Left cardiac atrium (tissue), 4 donors: Measurements from ENCODE around the gene NEAT1. TPM values are rescaled to one million over a fixed set of nuclear protein-coding genes. Genes with fewer than 3 reads are reported as not detected.

Source experiments
- ATAC-seq, 2 donors: fragments of 200-7000 bp; cut with Tn5 transposase; one replicate each; pipeline ENCODE4 v1.9.1; 2020; ENCODE audit warnings: mild to moderate bottlenecking in 2 of 2, moderate library complexity in 2 of 2
- DNase-seq: peaks from one replicate; pipeline ENCODE4 v3.0.0-alpha.2; 2020
- intact Hi-C, 2 donors: fragments of 100-400 bp; cut with DNase I; formaldehyde crosslinking; loops; one replicate each; pipeline versions ENCODE4 v1.14.1 to v1.15.1; 2022 to 2023
- total RNA-seq, 2 donors: library from RNA; stranded (reverse); fragmentation: NEBNext Ultra II Directional; extraction: Animal tissue kit (Norgen Biotek cat#: 25700); gene quantifications; one replicate each; pipeline ENCODE4 v1.2.1, GENCODE V29; 2021
- donor health status: DM: no; HTN: yes; CAD: no.
- donor health status: DM: no; HTN: yes; CAD: no; lungs with severe emphysema.
- donor health status: DM: yes; HTN: yes; CAD: no.
- donor health status: Dilated cardiomyopathy.

Gene NEAT1
- total RNA-seq, 2 donors from 2014 or later: 405 to 657 TPM

GRCh38 chr11:65386307-65387140 is 36.1 kb upstream of the NEAT1 start, which contains the start of gene FRMD8:
TSS of gene FRMD8 (plus strand) at chr11:65386637. CDS start at chr11:65387037, 400 bp downstream.
- peak; percentile 95 for DNase-seq
- ATAC-seq: peak; percentile 69 to 78
- intact Hi-C loops: no loop called here

GRCh38 chr11:65388731-65389130 is 33.9 kb upstream of the NEAT1 start:
- no peak for ATAC-seq
- intact Hi-C loops: no loop called here
- DNase-seq: no peak

- DNase-seq (no peak), ATAC-seq (no peak)
- intact Hi-C loops: no loop called here
Measured at GRCh38 chr11:65389294-65389980, 33.2 kb upstream of the NEAT1 start.

- DNase-seq: no peak
- peak in 1 of 2 donors; percentile 23 for ATAC-seq
- intact Hi-C loops: no loop called here
Measured at GRCh38 chr11:65390099-65390941, 32.3 kb upstream of the NEAT1 start.

- DNase-seq (no peak), ATAC-seq (peak; percentile 23 to 24)
- intact Hi-C loops: no loop called here
Measured at GRCh38 chr11:65390996-65391395, 31.6 kb upstream of the NEAT1 start.

GRCh38 chr11:65392186-65392829 is 30.3 kb upstream of the NEAT1 start:
- DNase-seq (no peak), ATAC-seq (no peak)
- intact Hi-C loops: no loop called here

- intact Hi-C loops: no loop called here
- ATAC-seq: no peak
- no peak for DNase-seq
Measured at GRCh38 chr11:65392899-65393298, 29.7 kb upstream of the NEAT1 start.

GRCh38 chr11:65393513-65394079 is 29.0 kb upstream of the NEAT1 start:
- intact Hi-C loops: no loop called here
- no peak for ATAC-seq
- no peak for DNase-seq

GRCh38 chr11:65394125-65394536 is 28.5 kb upstream of the NEAT1 start:
- no peak for DNase-seq
- intact Hi-C loops: no loop called here
- no peak for ATAC-seq

- DNase-seq (no peak), ATAC-seq (no peak)
- intact Hi-C loops: no loop called here
Measured at GRCh38 chr11:65395961-65396530, 26.6 kb upstream of the NEAT1 start.

GRCh38 chr11:65396769-65397745 is 25.5 kb upstream of the NEAT1 start:
- DNase-seq (no peak), ATAC-seq (no peak)
- intact Hi-C loops: no loop called here

GRCh38 chr11:65398362-65398910 is 24.2 kb upstream of the NEAT1 start:
- DNase-seq: no peak
- no peak for ATAC-seq
- intact Hi-C loops: no loop called here

GRCh38 chr11:65399249-65399648 is 23.3 kb upstream of the NEAT1 start:
- DNase-seq (no peak), ATAC-seq (no peak)
- intact Hi-C loops: no loop called here

GRCh38 chr11:65399845-65400244 is 22.8 kb upstream of the NEAT1 start:
- ATAC-seq (no peak), DNase-seq (no peak)
- intact Hi-C loops: no loop called here

- intact Hi-C loops: no loop called here
- ATAC-seq (no peak), DNase-seq (no peak)
Measured at GRCh38 chr11:65400307-65401072, 22.1 kb upstream of the NEAT1 start.

GRCh38 chr11:65401073-65401802 is 21.4 kb upstream of the NEAT1 start:
- ATAC-seq: no peak
- DNase-seq: no peak
- intact Hi-C loops: no loop called here
